Measurements from ENCODE around the gene AGBL3.
"Not testable (repeated sequence)": the region's sequence is repeated elsewhere in the genome, so short reads cannot be mapped to it uniquely, and the experiment has no call there.

The AGBL3 gene

GRCh38 chr7:135076882-135077281 lies 90.6 kb downstream of the AGBL3 start:
- DNase-seq (ENCODE audit: low read depth in 2 of 2), result no peak

GRCh38 chr7:135077642-135078041 lies 91.3 kb downstream of the AGBL3 start:
- DNase-seq (ENCODE audit: low read depth in 2 of 2), result no peak

GRCh38 chr7:135078051-135078450 lies 91.7 kb downstream of the AGBL3 start:
- no peak for DNase-seq (ENCODE audit: low read depth in 2 of 2)

- no peak for DNase-seq (ENCODE audit: low read depth in 2 of 2)
Measured at GRCh38 chr7:135079068-135079467, 92.8 kb downstream of the AGBL3 start.

GRCh38 chr7:135083005-135083404 lies 96.7 kb downstream of the AGBL3 start:
- no peak for DNase-seq (ENCODE audit: low read depth in 2 of 2)

GRCh38 chr7:135088566-135088965 lies 102.3 kb downstream of the AGBL3 start:
- no peak for DNase-seq (ENCODE audit: low read depth in 2 of 2)

GRCh38 chr7:135091717-135092116 lies 105.4 kb downstream of the AGBL3 start:
- no peak for DNase-seq (ENCODE audit: low read depth in 2 of 2)

GRCh38 chr7:135094472-135095237 lies 108.3 kb downstream of the AGBL3 start:
- DNase-seq (ENCODE audit: low read depth in 2 of 2), result no peak

- DNase-seq (ENCODE audit: low read depth in 2 of 2), result no peak
Measured at GRCh38 chr7:135095450-135095849, 109.1 kb downstream of the AGBL3 start.

- DNase-seq (ENCODE audit: low read depth in 2 of 2), result no peak
Measured at GRCh38 chr7:135098391-135098790, 112.1 kb downstream of the AGBL3 start.

- DNase-seq (ENCODE audit: low read depth in 2 of 2), result no peak
Measured at GRCh38 chr7:135100856-135101255, 114.5 kb downstream of the AGBL3 start.

GRCh38 chr7:135102372-135102771 lies 116.1 kb downstream of the AGBL3 start:
- DNase-seq (ENCODE audit: low read depth in 2 of 2), result no peak

- DNase-seq (ENCODE audit: low read depth in 2 of 2), result no peak
Measured at GRCh38 chr7:135109562-135109961, 123.3 kb downstream of the AGBL3 start.

- DNase-seq (ENCODE audit: low read depth in 2 of 2), result no peak
Measured at GRCh38 chr7:135109976-135110375, 123.7 kb downstream of the AGBL3 start.

- no peak for DNase-seq (ENCODE audit: low read depth in 2 of 2)
Measured at GRCh38 chr7:135111379-135111778, 125.1 kb downstream of the AGBL3 start.

- DNase-seq (ENCODE audit: low read depth in 2 of 2), result no peak
Measured at GRCh38 chr7:135114622-135115021, 128.3 kb downstream of the AGBL3 start.

GRCh38 chr7:135117096-135117495 lies 130.8 kb downstream of the AGBL3 start:
- DNase-seq (ENCODE audit: low read depth in 2 of 2), result no peak

- no peak for DNase-seq (ENCODE audit: low read depth in 2 of 2)
Measured at GRCh38 chr7:135121868-135122267, 135.6 kb downstream of the AGBL3 start.

- not testable (repeated sequence) for DNase-seq (ENCODE audit: low read depth in 2 of 2)
Measured at GRCh38 chr7:135124631-135125030, 138.3 kb downstream of the AGBL3 start.

GRCh38 chr7:135128931-135129330 lies 142.6 kb downstream of the AGBL3 start:
- DNase-seq (ENCODE audit: low read depth in 2 of 2), result no peak

GRCh38 chr7:135129579-135129978 lies 143.3 kb downstream of the AGBL3 start:
- DNase-seq (ENCODE audit: low read depth in 2 of 2), result no peak

GRCh38 chr7:135143885-135144668 lies 157.8 kb downstream of the AGBL3 start:
- DNase-seq (ENCODE audit: low read depth in 2 of 2), result no peak

- DNase-seq (ENCODE audit: low read depth in 2 of 2), result no peak
Measured at GRCh38 chr7:135147341-135147898, 161.1 kb downstream of the AGBL3 start.
